Left renal pelvis (tissue), 4 donors: ENCODE results near the gene PRELID3B. TPM values are rescaled to one million over a fixed set of nuclear protein-coding genes. Genes with fewer than 3 reads are reported as not detected.

Source experiments
- DNase-seq, 4 donors: peaks; one replicate each; pipeline ENCODE4 v3.0.0-alpha.2; 2013; ENCODE audit warnings: low read depth in 4 of 4, low spot score in 3 of 4
- polyA plus RNA-seq, 4 donors: library from polyadenylated mRNA; unstranded; fragments of 120-200 nt; gene quantifications; one replicate each; pipeline ENCODE4 v1.2.1, GENCODE V29; 2013; ENCODE audit not compliant: insufficient read length in 4 of 4

The PRELID3B gene
- polyA plus RNA-seq, 4 donors: 43.3 to 90.2 (median 72.9) TPM

GRCh38 chr20:58997141-58997770, 45.3 kb downstream of the PRELID3B start:
- no peak for DNase-seq

GRCh38 chr20:58996226-58996611, 46.4 kb downstream of the PRELID3B start:
- DNase-seq: no peak

GRCh38 chr20:58995461-58996225, 46.9 kb downstream of the PRELID3B start:
- DNase-seq: no peak

DNA sequence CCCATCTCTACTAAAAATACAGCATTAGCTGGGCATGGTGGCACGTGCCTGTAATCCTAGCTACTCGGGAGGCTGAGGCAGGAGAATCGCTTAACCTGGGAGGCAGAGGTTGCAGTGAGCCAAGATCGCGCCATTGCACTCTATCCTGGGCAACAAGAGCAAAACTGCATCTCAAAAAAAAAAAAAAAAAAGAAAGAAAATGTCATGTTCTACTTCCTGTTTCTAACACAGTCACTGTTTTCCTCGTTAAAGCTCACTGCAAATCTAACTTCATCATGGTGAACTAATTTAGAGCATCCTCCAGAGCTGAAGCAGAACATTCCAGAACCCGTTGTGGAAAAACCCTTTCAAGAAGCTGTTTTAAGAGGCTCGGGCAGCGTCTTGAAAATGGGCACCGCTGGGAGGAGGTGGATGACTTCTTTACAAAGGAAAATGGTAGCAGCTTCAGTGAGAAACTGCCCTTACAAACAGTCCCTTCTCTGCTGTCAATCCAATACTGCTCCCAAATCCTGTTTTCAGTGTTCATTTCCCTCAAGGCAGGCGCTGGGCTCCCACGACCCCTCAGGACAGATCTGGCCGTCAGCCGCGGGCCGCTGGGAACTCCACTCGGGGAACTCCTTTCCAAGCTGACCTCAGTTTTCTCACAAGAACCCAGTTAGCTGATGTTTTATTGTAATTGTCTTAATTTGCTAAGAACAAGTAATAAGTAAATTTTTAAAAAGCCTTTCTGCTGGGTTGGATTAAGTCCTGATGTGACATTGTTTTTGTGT, 48.0 kb downstream of the PRELID3B start:
- DNase-seq: no peak

GRCh38 chr20:58993332-58994248, 49.0 kb downstream of the PRELID3B start:
- DNase-seq: no peak

- no peak for DNase-seq
Observed at GRCh38 chr20:58992911-58993310, 49.7 kb downstream of the PRELID3B start.

- no peak for DNase-seq
Observed at GRCh38 chr20:58991715-58992114, 50.9 kb downstream of the PRELID3B start.

GRCh38 chr20:58990651-58991445, 51.7 kb downstream of the PRELID3B start:
- no peak for DNase-seq

GRCh38 chr20:58989196-58989595, 53.4 kb downstream of the PRELID3B start:
- no peak for DNase-seq

DNA sequence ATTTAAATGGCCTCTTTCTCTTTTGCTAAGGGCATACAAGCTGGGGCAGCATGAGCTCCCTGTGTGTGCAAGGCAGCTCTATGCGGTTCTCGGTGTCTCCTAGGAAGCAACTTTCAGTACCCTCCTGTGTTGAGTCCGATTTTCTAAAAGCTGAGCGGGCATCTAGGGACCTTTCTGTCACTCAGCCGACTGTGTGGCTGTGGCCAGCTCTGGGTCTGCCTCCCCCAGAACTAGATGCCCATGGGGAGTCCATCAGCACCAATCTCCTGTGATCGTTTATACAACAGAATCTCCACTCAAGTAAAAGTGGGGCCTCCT, 54.1 kb downstream of the PRELID3B start:
- DNase-seq: no peak

- DNase-seq: no peak
Observed at GRCh38 chr20:58987790-58988564, 54.6 kb downstream of the PRELID3B start.

- no peak for DNase-seq
Observed at GRCh38 chr20:58986968-58987517, 55.5 kb downstream of the PRELID3B start.

- DNase-seq: no peak
Observed at GRCh38 chr20:58986286-58986967, 56.2 kb downstream of the PRELID3B start.

DNA sequence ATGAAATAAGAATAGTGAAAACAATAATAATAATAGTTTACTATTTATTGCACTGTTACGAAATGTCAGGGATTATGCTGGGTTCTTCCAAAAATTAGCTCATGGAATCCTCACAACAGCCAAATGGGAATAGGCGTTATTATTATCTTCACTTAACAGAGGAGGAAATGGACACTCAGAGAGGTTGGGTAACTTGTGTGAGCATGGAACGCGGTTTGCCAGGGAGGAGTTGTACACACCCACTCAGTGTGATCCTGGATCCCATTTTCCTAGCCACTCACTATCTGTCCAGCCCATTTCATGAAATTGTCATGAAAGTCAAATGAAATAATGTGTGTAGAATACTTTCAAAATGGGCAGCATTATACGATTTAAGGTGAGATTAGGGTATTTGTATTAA, 56.9 kb downstream of the PRELID3B start:
- DNase-seq: no peak

GRCh38 chr20:58984691-58985090, 57.9 kb downstream of the PRELID3B start:
- DNase-seq: no peak
